Hematopoietic multipotent progenitor cell treated with erythropoietin and hydrocortisone succinate and interleukin-3 and kit ligand, for 17 days (in vitro differentiated cells): Measurements from ENCODE around the gene SYNPR.
A peak's percentile ranks its signal among the peaks of the same experiment; 100 is the strongest.

Source experiments
- DNase-seq: peaks from one replicate; pipeline ENCODE4 v3.0.0-alpha.2; 2015; ENCODE audit warnings: low spot score

The SYNPR gene

GRCh38 chr3:63308072-63308471, 30.0 kb downstream of the SYNPR start:
- no peak for DNase-seq

- DNase-seq = no peak
Measured at GRCh38 chr3:63309768-63310167, 31.7 kb downstream of the SYNPR start.

DNA sequence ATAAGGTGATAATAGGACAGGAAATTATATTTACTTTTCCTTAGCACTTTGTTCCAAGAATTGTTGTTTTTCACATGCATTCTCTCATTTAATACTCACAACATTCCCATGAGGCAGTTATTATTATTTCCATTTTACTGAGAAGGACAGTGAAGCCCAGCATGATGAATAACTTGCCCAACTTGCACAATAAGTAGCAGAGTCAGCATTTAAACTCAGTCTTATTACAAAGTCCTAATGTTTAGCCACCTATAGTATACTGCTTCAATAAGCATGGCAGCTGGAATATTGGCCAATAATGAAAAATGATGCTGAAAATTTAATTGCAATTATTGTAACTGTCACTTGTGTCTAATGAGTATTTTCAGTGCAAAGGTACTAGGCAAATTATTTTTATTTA, 45.7 kb downstream of the SYNPR start:
- no peak for DNase-seq

GRCh38 chr3:63324621-63325020, 46.5 kb downstream of the SYNPR start:
- DNase-seq = no peak

- no peak for DNase-seq
Measured at GRCh38 chr3:63325386-63325785, 47.3 kb downstream of the SYNPR start.

DNA sequence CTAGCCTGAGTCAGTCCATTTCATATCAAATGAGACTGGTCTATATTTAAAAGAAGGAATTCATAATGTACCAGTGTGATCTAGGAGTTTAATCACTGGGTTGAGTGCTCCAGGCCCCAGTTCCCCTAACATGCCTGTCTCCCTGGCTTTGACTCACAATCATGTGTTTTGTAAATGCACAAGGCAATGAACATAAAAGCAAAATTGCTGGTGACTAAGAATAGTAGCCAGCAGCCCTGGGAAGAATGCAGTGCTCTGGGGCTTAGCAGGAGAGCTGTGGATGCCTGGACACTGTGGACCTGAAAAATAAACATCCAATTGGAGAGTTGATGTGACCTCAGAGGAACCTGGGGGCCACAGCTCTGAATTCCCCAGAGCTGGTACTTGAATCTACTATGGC, 50.3 kb downstream of the SYNPR start:
- DNase-seq = no peak

- no peak for DNase-seq
Measured at GRCh38 chr3:63331520-63331919, 53.4 kb downstream of the SYNPR start.

DNA sequence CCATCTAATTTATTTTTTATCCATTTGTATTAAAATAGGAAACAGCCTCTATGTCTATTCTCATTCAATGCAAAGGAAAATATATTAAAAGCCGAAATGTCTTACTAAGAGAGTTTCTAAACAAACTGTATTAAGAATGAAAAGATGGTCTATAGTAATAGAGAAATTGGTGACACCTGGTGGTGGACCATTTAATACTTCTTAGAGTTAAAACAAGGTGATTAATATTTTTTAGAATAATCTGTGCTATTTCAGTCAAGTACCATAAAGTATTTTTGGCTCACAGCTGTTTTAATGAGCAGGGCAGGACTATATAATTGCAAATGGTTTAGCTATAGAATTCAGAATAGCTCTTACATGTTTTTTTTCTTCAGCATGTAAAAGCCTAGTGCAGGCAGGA, 55.7 kb downstream of the SYNPR start:
- no peak for DNase-seq

GRCh38 chr3:63338351-63338750, 60.2 kb downstream of the SYNPR start:
- no peak for DNase-seq

DNA sequence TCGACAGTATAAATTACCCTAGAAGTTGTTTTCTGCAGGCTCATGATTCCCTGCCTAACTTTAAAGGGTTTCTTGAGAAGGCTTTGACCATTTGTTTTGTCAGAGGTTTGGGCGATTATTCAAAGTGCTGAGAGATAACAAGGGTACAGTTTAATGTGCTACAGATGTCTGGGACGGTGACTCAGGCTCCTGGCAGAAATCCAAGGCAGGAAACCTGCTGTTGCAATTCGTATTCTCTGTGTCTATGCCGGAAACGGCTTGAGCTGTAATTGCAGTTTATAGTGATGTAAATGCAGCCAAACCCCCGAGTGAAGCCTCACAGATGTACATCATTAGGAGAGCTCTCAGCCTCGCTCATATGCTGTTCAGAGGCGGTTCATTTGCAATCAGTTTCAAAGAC, 65.6 kb downstream of the SYNPR start:
- peak; percentile 9 for DNase-seq

DNA sequence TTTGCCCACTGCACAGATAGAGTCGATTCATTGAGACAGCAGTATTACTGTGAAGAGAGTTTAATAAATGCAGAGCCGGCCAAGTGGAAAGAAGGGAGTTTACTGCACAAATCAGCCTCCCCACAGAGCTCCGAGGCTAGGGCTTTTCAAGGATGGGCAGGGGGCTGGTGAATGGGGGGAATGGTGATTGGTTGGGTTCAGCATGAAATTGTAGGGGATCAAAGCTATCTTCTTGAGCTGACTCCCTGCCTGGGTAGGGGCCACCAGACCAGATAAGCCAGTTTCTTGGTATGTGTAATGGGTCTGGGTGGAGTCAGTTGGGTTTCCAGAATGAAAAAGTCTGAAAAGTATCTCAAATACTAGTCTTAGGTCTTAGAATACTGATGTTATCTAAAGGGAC, 66.6 kb downstream of the SYNPR start:
- DNase-seq = no peak

- DNase-seq = peak; percentile 6
Measured at GRCh38 chr3:63349583-63350573, 71.8 kb downstream of the SYNPR start.

- DNase-seq = peak; percentile 32
Measured at GRCh38 chr3:63351159-63352007, 73.3 kb downstream of the SYNPR start.

DNA sequence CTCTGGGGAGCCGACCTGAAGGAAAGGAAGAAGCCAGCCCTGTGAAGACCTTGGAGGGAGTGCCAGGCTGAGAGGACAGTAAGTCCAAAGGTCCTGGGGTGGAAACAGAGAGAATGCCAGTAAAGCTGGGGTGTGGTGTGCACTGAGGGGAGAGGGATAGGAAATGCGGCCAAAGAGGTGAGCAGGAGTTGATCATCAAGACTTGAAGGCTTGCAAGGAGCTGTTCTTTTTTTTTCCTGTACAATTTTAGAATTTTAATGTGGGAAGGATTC, 73.8 kb downstream of the SYNPR start:
- DNase-seq = no peak

GRCh38 chr3:63353383-63353782, 75.3 kb downstream of the SYNPR start:
- no peak for DNase-seq

DNA sequence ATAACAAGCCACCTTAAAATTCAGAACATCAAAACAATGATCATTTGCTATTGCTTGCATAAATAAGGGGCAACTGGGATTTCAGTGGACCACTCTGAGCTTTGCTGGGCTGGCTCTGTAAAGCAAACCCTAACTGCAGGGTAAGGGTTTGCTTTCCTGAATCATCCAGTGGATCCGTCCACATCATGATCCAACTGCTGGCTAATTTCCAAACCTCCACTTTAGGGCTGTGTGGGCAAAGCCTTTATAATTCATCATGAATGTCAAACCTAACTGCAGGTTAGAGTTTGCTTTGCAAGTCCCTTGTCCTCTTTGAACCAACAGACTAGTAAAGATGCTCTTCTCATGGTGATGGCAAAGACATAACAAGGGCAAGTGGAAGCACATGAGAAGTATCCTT, 76.1 kb downstream of the SYNPR start:
- no peak for DNase-seq

- no peak for DNase-seq
Measured at GRCh38 chr3:63355809-63356208, 77.7 kb downstream of the SYNPR start.

GRCh38 chr3:63364495-63364894, 86.4 kb downstream of the SYNPR start:
- no peak for DNase-seq

- DNase-seq = no peak
Measured at GRCh38 chr3:63364910-63365309, 86.8 kb downstream of the SYNPR start.

GRCh38 chr3:63365671-63366070, 87.6 kb downstream of the SYNPR start:
- DNase-seq = no peak

- DNase-seq = no peak
Measured at GRCh38 chr3:63370094-63370493, 92.0 kb downstream of the SYNPR start.

GRCh38 chr3:63383040-63383439, 104.9 kb downstream of the SYNPR start:
- no peak for DNase-seq

DNA sequence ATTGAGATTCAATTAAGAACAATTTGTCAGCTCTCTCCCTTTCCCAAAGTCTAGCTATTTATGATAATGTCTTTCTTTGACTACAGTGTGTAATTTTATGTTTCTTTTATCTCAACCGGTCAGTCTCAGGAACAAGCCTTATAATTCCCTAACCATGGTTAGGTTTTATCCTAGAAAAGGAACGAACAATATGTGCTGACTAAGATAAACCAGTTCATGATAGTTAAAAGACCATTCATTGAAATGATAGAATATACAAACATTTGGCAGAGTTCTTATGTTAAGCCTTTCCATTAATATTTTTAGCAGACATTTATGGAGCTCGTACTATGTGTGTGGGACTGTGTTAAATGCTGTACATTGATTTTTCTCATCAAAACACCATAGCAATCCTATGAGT, 106.3 kb downstream of the SYNPR start:
- DNase-seq = no peak
